Ovary (tissue), 9 donors: ENCODE results near the gene TBX2. TPM values are rescaled to one million over a fixed set of nuclear protein-coding genes. Genes with fewer than 3 reads are reported as not detected.

Experiments used
- DNase-seq, 5 donors: peaks; one replicate each; pipeline ENCODE4 v3.0.0-alpha.2; 2019 to 2020
- H3K27ac ChIP-seq, 2 donors: fragments of 200-600 bp; one replicate each; pipeline versions ENCODE4 v1.5.1 to v1.8.0; 2019 to 2022
- H3K27me3 ChIP-seq: fragments of 200-600 bp; one replicate; pipeline ENCODE4 v1.8.0; 2022
- H3K36me3 ChIP-seq: fragments of 200-600 bp; sonication (generic); one replicate; pipeline ENCODE4 v1.5.1; 2019
- H3K4me1 ChIP-seq: one replicate; pipeline ENCODE4 v1.8.1; 2013; ENCODE audit warnings: mild to moderate bottlenecking, moderate library complexity; ENCODE audit not compliant: insufficient read depth
- H3K4me3 ChIP-seq: fragments of 200-600 bp; sonication (generic); one replicate; pipeline ENCODE4 v1.5.1; 2017
- H3K9me3 ChIP-seq, 2 donors: fragments of 200-600 bp in 1 of 2; sonication (generic) in 1 of 2; one replicate each; pipeline versions ENCODE4 v1.5.1 to v1.8.1; 2013 to 2019; ENCODE audit warnings: mild to moderate bottlenecking in 1 of 2, moderate library complexity in 1 of 2
- EP300 ChIP-seq: sonication (generic); formaldehyde crosslinking; IDR thresholded peaks from one replicate; pipeline ENCODE4 v1.6.1; 2017; ENCODE audit warnings: antibody characterized with exemption
- POLR2A ChIP-seq: fragments of 450-650 bp; IDR thresholded peaks from one replicate; pipeline ENCODE4 v1.6.1; 2017; ENCODE audit warnings: antibody characterized with exemption, mild to moderate bottlenecking, moderate library complexity
- WGBS, 3 donors: extraction: QIAGEN DNeasy Blood & Tissue Kit in 1 of 3; methylation state at CpG; one replicate each; pipeline versions ENCODE4 v1.1.5 to v1.1.7; 2013 to 2017; 5-methylcytosine and 5-hydroxymethylcytosine counted together
- intact Hi-C, 4 donors: fragments of 100-400 bp; cut with DNase I; formaldehyde crosslinking; loops; one replicate each; pipeline versions ENCODE4 v1.11.0 to v1.15.1; 2022 to 2023
- polyA plus RNA-seq, 2 donors: library from polyadenylated mRNA; stranded (reverse); fragments of 200-250 nt in 1 of 2; fragments of 350-450 nt in 1 of 2; fragmentation: Illumina TruSeq in 1 of 2; extraction: RNeasy Lipid Tissue Mini Kit (QIAGEN cat#74804) in 1 of 2; gene quantifications; one replicate each; pipeline ENCODE4 v1.2.3, GENCODE V29; 2013 to 2014
- total RNA-seq, 7 donors: library from RNA; depleted of rRNA in 2 of 7; stranded (reverse); fragments of >200 nt in 2 of 7; fragmentation: NEBNext Ultra II Directional in 3 of 7; extraction: Animal tissue kit (Norgen Biotek cat#: 25700) in 3 of 7; gene quantifications; one replicate each; pipeline versions ENCODE4 v1.1.0 to v1.2.4, GENCODE V29; 2016 to 2023
- TF ChIP-seq, protein P1 (sequence below), 3 donors: fragments of 450-650 bp in 2 of 3; fragments of 200-600 bp in 1 of 3; IDR thresholded peaks; one replicate each; pipeline versions ENCODE4 v1.5.1 to v1.8.0; 2016 to 2022; ENCODE audit warnings: antibody characterized with exemption in 3 of 3, mild to moderate bottlenecking in 1 of 3
- donor health status: DM: no; HTN: no; CAD: no; lungs with moderate emphysema.
- donor health status: DM: no; HTN: no; CAD: no.
- donor health status: Bipolar disorder and iron deficiency.
- donor health status: DM: yes; HTN: yes; CAD: no.
- donor health status: DM: no; HTN: no; CAD: no.
- donor health status: DM: yes; HTN: yes; CAD: no.

Gene TBX2
- total and polyA plus RNA-seq, 9 donors, result 4.8 to 22.2 (median 16.0) TPM

DNA sequence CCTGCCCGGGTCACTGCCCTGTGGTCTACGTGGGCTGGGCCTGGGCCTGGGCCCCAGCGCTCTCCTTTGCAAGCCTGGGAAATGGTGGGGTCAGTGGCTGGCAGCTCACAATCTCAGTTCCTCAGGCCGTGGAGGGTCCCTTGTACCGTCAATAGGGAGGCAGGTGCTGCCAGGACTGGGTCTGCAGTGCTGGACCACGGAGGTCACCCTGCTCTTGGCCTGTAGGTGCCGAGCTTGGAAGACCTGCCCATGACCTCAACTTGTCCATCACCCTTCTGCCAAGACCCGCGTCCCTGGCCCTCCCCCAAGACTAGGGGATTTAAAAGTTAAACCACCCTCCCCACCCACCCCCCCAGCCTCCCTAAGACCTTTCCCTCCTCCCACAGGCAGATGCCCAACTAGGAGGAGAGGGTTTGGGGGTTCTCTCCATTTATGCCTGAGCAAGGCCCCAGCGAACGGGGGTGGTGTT lies 2.5 kb downstream of the TBX2 start:
- peak in 1 of 5 donors; percentile 14 for DNase-seq
- H3K36me3 ChIP-seq, result no peaks in the 10 kb centered on the region
- no peaks in the 10 kb centered on the region for H3K9me3 ChIP-seq
- intact Hi-C loops, result loop anchor here in 3 of 4 donors (10.0 kb wide), 2 partner anchors 397 to 677 kb away; no protein-coding TSS in a partner anchor
- H3K4me3 ChIP-seq, result no peak overlapping the region
- peak overlapping the region in 1 of 2 donors; percentile 72 for H3K27ac ChIP-seq
- peaks cover 3% of the 10 kb centered on the region for H3K4me1 ChIP-seq
- WGBS, 3 donors, result 60 to 78% (median 76%) methylated on average over 10 to 11 of the region's 11 CpGs
- no peak for TF ChIP-seq EP300
- TF ChIP-seq, protein P1, sequence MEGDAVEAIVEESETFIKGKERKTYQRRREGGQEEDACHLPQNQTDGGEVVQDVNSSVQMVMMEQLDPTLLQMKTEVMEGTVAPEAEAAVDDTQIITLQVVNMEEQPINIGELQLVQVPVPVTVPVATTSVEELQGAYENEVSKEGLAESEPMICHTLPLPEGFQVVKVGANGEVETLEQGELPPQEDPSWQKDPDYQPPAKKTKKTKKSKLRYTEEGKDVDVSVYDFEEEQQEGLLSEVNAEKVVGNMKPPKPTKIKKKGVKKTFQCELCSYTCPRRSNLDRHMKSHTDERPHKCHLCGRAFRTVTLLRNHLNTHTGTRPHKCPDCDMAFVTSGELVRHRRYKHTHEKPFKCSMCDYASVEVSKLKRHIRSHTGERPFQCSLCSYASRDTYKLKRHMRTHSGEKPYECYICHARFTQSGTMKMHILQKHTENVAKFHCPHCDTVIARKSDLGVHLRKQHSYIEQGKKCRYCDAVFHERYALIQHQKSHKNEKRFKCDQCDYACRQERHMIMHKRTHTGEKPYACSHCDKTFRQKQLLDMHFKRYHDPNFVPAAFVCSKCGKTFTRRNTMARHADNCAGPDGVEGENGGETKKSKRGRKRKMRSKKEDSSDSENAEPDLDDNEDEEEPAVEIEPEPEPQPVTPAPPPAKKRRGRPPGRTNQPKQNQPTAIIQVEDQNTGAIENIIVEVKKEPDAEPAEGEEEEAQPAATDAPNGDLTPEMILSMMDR (IDR thresholded peaks at IDR 0.05), result no peak
- no peak for TF ChIP-seq POLR2A
- peaks cover 2% of the 10 kb centered on the region for H3K27me3 ChIP-seq

- peak in 1 of 5 donors; percentile 21 for DNase-seq
- no peak overlapping the region for H3K4me3 ChIP-seq
- 48 to 68% (median 62%) methylated on average over 55 of the region's 55 CpGs for WGBS, 3 donors
- TF ChIP-seq EP300 (no peak), POLR2A (no peak)
- TF ChIP-seq, protein P1 (IDR thresholded peaks at IDR 0.05), result no peak
- H3K27me3 ChIP-seq, result no peaks in the 10 kb centered on the region
- H3K36me3 ChIP-seq, result no peaks in the 10 kb centered on the region
- intact Hi-C loops, result loop anchor here in 3 of 4 donors (10.0 kb wide), 2 partner anchors 398 to 678 kb away; no protein-coding TSS in a partner anchor
- no peaks in the 10 kb centered on the region for H3K9me3 ChIP-seq
- H3K4me1 ChIP-seq, result peaks cover 3% of the 10 kb centered on the region
- no peak overlapping the region for H3K27ac ChIP-seq
These were observed 3.5 kb downstream of the TBX2 start for GRCh38 chr17:61402978-61403800.

GRCh38 chr17:61403801-61404662 lies 4.4 kb downstream of the TBX2 start:
- intact Hi-C loops, result loop anchor here in 3 of 4 donors (10.0 kb wide), 2 partner anchors 399 to 679 kb away; no protein-coding TSS in a partner anchor
- Histone ChIP-seq H3K27me3 (no peaks in the 10 kb centered on the region), H3K4me3 (peak overlapping the region; percentile 6), H3K9me3 (no peaks in the 10 kb centered on the region), H3K36me3 (no peaks in the 10 kb centered on the region), H3K27ac (peak overlapping the region in 1 of 2 donors; percentile 44), H3K4me1 (peaks cover 3% of the 10 kb centered on the region)
- DNase-seq, result peak in 3 of 5 donors; percentile 15 to 35 (median 20)
- TF ChIP-seq POLR2A (no peak), EP300 (no peak)
- TF ChIP-seq, protein P1 (IDR thresholded peaks at IDR 0.05), result no peak
- WGBS, 3 donors, result 59 to 72% (median 61%) methylated on average over 56 to 66 of the region's 66 CpGs

DNA sequence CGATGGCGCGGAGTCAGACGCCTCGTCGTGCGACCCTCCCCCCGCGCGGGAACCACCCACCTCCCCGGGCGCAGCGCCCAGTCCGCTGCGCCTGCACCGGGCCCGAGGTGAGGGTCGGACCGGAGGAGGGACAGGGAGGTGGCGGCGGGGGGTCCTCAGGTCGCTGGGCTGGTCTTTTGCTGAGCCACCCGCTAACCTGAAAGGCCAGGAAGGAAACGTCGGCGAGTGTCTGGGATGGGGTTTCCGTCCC lies 4.9 kb downstream of the TBX2 start:
- 43 to 53% (median 47%) methylated on average over 23 to 27 of the region's 27 CpGs for WGBS, 3 donors
- H3K27ac ChIP-seq, result no peak overlapping the region
- DNase-seq, result peak in 1 of 5 donors; percentile 12
- no peaks in the 10 kb centered on the region for H3K9me3 ChIP-seq
- H3K4me3 ChIP-seq, result no peak overlapping the region
- H3K4me1 ChIP-seq, result peaks cover 3% of the 10 kb centered on the region
- TF ChIP-seq, protein P1 (IDR thresholded peaks at IDR 0.05), result no peak
- no peak for TF ChIP-seq EP300
- no peak for TF ChIP-seq POLR2A
- no peaks in the 10 kb centered on the region for H3K27me3 ChIP-seq
- no peaks in the 10 kb centered on the region for H3K36me3 ChIP-seq
- intact Hi-C loops, result loop anchor here in 3 of 4 donors (10.0 kb wide), 2 partner anchors 400 to 680 kb away; no protein-coding TSS in a partner anchor
